Parathyroid adenoma (tissue), 2 donors: ENCODE data around the gene TRIM68.

Experiments used
- H2AFZ ChIP-seq: fragments of 300-600 bp; sonication (generic); one replicate; pipeline ENCODE4 v1.7.0; 2017; ENCODE audit warnings: antibody characterized with exemption, mild to moderate bottlenecking
- H3K27ac ChIP-seq: fragments of 300-600 bp; sonication (generic); one replicate; pipeline ENCODE4 v1.7.0; 2017
- H3K27me3 ChIP-seq: fragments of 300-600 bp; sonication (generic); one replicate; pipeline ENCODE4 v1.7.0; 2017; ENCODE audit warnings: low read length; ENCODE audit not compliant: control insufficient read depth, insufficient read depth
- H3K36me3 ChIP-seq: fragments of 300-600 bp; sonication (generic); one replicate; pipeline ENCODE4 v1.7.0; 2017; ENCODE audit warnings: low read length; ENCODE audit not compliant: control insufficient read depth, insufficient read depth
- H3K4me1 ChIP-seq: fragments of 300-600 bp; sonication (generic); one replicate; pipeline ENCODE4 v1.7.0; 2017; ENCODE audit warnings: control low read depth
- H3K4me2 ChIP-seq: fragments of 300-600 bp; sonication (generic); one replicate; pipeline ENCODE4 v1.7.0; 2017; ENCODE audit warnings: low read length
- H3K4me3 ChIP-seq: fragments of 300-600 bp; sonication (generic); one replicate; pipeline ENCODE4 v1.7.0; 2017; ENCODE audit warnings: low read depth, low read length
- H3K79me2 ChIP-seq: fragments of 300-600 bp; sonication (generic); one replicate; pipeline ENCODE4 v1.7.0; 2017; ENCODE audit warnings: control low read depth
- H3K9ac ChIP-seq: fragments of 300-600 bp; sonication (generic); one replicate; pipeline ENCODE4 v1.7.0; 2017; ENCODE audit warnings: mild to moderate bottlenecking
- H3K9me3 ChIP-seq: fragments of 300-600 bp; sonication (generic); one replicate; pipeline ENCODE4 v1.7.0; 2017; ENCODE audit warnings: low read length; ENCODE audit not compliant: control insufficient read depth
- TF ChIP-seq, protein P1 (sequence below): fragments of 300-600 bp; sonication (generic); IDR thresholded peaks from one replicate; pipeline ENCODE4 v1.7.0; 2017; ENCODE audit warnings: antibody characterized with exemption, mild to moderate bottlenecking
- donor health status: primary hyperparathyroidism.

Gene TRIM68

DNA sequence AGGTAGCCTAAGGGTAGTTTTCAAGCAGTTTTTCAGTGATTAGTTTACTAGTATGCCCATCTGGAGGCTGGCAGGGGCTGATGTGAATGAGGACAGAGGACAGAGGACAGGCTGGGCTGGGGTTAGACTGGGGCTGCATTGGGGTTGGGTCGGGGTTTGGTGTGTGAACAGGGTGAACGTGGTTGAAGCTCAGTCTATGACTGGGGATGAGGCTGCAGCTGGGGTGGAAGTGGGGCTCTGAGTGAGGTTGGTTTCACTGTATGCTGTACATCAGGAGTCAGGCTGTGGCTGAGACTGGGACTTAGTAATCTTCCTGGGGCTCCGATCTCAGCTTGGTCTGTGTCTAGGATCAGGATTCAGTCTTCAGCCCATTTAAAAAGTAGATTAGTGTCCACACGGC is 36.2 kb upstream of the TRIM68 start:
- Histone ChIP-seq H3K36me3 (no peaks in the 10 kb centered on the region), H3K4me1 (no peaks in the 10 kb centered on the region), H2AFZ (no peak overlapping the region), H3K79me2 (no peaks in the 10 kb centered on the region), H3K4me3 (no peak overlapping the region), H3K4me2 (no peak overlapping the region), H3K27me3 (no peaks in the 10 kb centered on the region), H3K27ac (no peak overlapping the region), H3K9me3 (no peaks in the 10 kb centered on the region), H3K9ac (no peak overlapping the region)
- TF ChIP-seq, protein P1, sequence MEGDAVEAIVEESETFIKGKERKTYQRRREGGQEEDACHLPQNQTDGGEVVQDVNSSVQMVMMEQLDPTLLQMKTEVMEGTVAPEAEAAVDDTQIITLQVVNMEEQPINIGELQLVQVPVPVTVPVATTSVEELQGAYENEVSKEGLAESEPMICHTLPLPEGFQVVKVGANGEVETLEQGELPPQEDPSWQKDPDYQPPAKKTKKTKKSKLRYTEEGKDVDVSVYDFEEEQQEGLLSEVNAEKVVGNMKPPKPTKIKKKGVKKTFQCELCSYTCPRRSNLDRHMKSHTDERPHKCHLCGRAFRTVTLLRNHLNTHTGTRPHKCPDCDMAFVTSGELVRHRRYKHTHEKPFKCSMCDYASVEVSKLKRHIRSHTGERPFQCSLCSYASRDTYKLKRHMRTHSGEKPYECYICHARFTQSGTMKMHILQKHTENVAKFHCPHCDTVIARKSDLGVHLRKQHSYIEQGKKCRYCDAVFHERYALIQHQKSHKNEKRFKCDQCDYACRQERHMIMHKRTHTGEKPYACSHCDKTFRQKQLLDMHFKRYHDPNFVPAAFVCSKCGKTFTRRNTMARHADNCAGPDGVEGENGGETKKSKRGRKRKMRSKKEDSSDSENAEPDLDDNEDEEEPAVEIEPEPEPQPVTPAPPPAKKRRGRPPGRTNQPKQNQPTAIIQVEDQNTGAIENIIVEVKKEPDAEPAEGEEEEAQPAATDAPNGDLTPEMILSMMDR, result no peak

DNA sequence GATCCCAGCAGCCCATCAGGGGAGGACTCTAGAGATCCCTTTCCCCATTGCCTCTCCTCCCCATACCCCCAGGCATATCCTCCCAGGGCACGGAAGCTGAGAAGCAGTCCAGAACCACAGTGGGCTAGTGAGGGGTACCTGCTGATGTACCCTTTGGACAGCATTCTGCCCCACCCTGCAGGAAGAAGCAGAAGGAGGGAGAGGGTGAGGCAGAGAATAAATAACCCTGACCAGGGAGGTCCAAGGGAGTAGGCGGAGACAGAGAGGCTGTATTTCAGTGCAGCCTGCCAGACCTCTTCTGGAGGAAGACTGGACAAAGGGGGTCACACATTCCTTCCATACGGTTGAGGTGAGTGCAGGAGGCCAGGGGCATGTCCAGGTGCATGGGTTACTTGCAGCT is 35.7 kb upstream of the TRIM68 start, which contains the start of gene OR51E1:
Gene OR51E1, plus strand, starts transcription at position 301 of the 400 bp plus-strand sequence. CDS start 8,545 bp downstream, outside the sequence.
- Histone ChIP-seq H3K4me1 (no peaks in the 10 kb centered on the region), H3K27ac (no peak within 1 kb of the TSS), H3K4me3 (no peak within 1 kb of the TSS)

DNA sequence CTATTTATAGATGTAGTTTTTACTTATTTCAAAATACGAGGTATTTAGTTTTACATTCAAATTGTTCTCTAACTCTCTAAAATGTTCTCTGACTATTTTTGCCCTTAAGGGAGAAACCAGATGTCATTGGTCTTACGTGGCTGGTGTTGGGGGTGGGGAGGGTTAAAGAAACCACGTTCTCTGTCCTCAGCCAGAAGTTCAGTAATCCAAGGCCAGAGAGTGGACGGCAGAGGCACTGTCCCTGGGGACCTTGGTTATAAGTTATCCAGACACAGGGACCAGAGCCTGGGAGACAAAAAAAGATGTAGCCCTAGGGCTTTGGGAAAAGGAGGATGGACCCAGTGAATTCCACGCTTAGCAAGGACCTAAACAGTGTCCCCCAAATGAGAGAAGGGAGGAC is 35.0 kb upstream of the TRIM68 start:
- H3K4me1 ChIP-seq, result no peaks in the 10 kb centered on the region
- TF ChIP-seq, protein P1, result no peak
- no peak overlapping the region for H3K4me3 ChIP-seq
- no peak overlapping the region for H3K27ac ChIP-seq
- no peak overlapping the region for H2AFZ ChIP-seq
- no peaks in the 10 kb centered on the region for H3K36me3 ChIP-seq
- H3K9ac ChIP-seq, result no peak overlapping the region
- H3K79me2 ChIP-seq, result no peaks in the 10 kb centered on the region
- H3K27me3 ChIP-seq, result no peaks in the 10 kb centered on the region
- H3K4me2 ChIP-seq, result no peak overlapping the region
- H3K9me3 ChIP-seq, result no peaks in the 10 kb centered on the region

More for the DNA sequence above, 35.7 kb upstream of the TRIM68 start, which contains the start of gene OR51E1:
- Histone ChIP-seq H3K36me3 (no peaks in the 10 kb centered on the region), H3K79me2 (no peaks in the 10 kb centered on the region), H2AFZ (no peak within 1 kb of the TSS), H3K9ac (no peak within 1 kb of the TSS), H3K4me2 (no peak within 1 kb of the TSS), H3K9me3 (no peaks in the 10 kb centered on the region), H3K27me3 (no peaks in the 10 kb centered on the region)
- TF ChIP-seq, protein P1, result no peak

DNA sequence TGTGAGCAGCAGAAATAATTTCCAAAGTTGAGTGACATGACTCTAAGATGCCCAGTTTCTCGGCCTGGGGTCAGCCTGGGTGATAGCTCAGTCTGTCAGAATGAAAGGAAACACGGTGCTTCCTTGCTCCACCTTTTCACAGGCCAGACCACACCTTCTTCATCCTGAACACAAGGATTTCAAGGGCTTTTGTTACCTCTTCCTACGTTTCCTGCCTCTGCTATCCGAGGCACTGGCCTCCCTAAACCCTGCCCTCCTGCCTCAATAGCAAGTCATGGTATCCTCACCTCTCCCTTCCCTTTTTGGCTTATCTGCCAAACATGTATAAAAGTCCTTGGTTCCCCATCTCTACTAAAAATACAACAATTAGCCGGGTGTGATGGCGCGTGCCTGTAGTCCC is 34.0 kb upstream of the TRIM68 start:
- H3K4me1 ChIP-seq, result no peaks in the 10 kb centered on the region
- TF ChIP-seq, protein P1, result no peak
- no peaks in the 10 kb centered on the region for H3K36me3 ChIP-seq
- H2AFZ ChIP-seq, result no peak overlapping the region
- no peaks in the 10 kb centered on the region for H3K27me3 ChIP-seq
- H3K9me3 ChIP-seq, result no peaks in the 10 kb centered on the region
- no peak overlapping the region for H3K27ac ChIP-seq
- H3K4me2 ChIP-seq, result no peak overlapping the region
- H3K9ac ChIP-seq, result no peak overlapping the region
- H3K79me2 ChIP-seq, result no peaks in the 10 kb centered on the region
- no peak overlapping the region for H3K4me3 ChIP-seq

DNA sequence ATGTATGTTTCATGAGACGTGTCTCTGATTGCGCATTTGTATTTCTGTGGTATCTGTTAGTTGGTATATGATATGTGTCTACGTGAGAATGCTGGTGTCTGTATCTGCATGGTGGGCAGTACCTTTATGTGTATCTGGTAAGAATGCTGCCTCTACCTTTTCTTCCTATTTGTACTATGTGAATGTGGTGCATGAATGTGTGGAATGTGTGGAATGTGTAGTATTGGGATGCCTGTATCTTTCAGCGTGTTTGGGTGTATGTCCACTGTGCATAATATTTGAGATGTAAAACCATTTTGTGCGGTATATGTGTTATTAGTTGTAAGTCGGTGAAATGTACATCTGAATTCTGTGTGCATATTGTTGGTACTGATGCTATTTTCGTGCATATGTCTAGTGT is 33.5 kb upstream of the TRIM68 start:
- H3K4me3 ChIP-seq, result no peak overlapping the region
- no peaks in the 10 kb centered on the region for H3K9me3 ChIP-seq
- H3K9ac ChIP-seq, result no peak overlapping the region
- H3K4me1 ChIP-seq, result no peaks in the 10 kb centered on the region
- H3K27me3 ChIP-seq, result no peaks in the 10 kb centered on the region
- H3K79me2 ChIP-seq, result no peaks in the 10 kb centered on the region
- H3K36me3 ChIP-seq, result no peaks in the 10 kb centered on the region
- no peak overlapping the region for H3K4me2 ChIP-seq
- H3K27ac ChIP-seq, result no peak overlapping the region
- TF ChIP-seq, protein P1, result no peak
- H2AFZ ChIP-seq, result no peak overlapping the region
